Left forelimb (tissue), 1 donor: ENCODE results near the gene GRP.

Experiments
- DNase-seq: peaks from one replicate; pipeline ENCODE4 v3.0.0-alpha.2; 2018; ENCODE audit warnings: low spot score

The GRP gene

GRCh38 chr18:59219672-59220163 is at the start of gene GRP:
Gene GRP, plus strand, starts transcription at chr18:59220158. Its CDS starts 108 bp downstream, at chr18:59220266.
- DNase-seq = no peak

GRCh38 chr18:59172664-59173249 is 47.2 kb upstream of the GRP start:
- no peak for DNase-seq

DNA sequence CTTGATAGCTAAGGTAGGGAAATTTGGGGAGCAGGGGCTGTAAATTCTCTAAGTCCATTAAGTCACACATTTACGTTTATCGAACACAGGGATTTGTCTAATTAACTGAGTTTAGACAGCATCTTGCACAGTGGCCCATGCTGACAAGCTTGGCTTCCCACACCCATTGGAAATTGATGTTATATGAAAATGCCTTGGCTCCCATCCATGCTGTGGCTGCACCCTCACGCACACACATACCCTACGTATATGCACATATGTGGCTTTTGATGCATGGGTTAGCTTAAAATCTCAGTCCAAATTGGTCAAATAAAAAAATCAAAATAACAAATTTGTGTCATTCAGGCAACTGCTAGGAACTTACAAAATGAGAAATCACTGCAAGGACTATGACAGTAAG is 42.5 kb upstream of the GRP start:
- DNase-seq = no peak

- DNase-seq = no peak
These were observed 39.7 kb upstream of the GRP start for GRCh38 chr18:59180150-59180845.

DNA sequence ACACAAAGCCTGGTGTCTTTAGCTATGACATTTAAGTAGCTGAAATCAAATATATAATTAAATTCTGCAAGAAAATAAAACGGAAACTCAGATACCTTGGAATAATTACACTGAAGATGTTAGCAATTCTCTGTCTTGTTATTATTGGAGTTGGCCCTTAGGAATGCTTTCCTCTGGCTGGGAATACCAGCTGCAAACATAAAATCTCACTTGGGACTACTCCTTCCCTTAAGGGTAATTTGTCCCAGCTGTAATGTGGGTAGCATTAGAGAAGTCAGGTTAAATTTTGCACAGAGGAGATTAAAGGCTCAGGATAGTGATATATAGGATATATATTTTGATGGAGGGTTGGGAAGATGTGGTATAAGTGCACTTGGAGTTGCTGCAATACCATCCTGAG is 37.3 kb upstream of the GRP start:
- no peak for DNase-seq

DNA sequence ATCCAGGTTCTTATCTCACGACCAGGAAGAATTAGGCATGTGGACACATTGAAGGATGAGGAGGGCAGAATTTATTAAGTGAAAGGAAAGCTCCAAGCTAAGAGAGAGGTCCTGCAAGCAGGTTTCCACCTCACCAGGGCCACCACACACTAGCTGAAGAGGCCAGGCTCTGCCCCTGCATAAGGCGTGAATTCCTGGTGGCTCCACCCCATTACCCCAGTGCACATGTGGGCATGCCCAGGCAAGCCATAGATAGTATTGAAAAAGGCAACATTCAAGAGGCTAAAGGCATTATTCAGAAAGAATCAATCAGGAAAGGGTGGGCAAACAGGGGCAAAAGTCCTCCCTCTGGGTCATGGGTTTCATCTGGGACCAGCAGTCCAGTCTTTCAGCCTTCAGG is 30.9 kb upstream of the GRP start:
- no peak for DNase-seq

DNA sequence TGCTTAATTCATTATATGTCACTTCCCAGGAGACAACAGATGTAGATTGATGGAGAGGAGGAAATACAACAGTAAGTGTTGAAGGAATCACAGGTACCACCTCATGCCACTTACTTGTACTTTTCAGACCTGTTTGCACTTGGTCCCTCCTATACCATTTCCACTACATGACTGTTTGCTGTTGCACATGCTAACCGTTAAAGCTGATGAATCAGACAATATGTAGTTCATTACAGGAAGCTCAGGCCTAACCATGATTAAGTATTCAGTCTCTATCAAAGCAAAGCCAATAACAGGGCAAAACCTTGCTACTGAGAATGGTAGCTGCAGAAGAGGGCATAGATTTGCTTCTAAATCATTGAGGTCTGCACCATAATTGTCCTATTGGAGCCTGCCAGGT is 30.2 kb upstream of the GRP start:
- DNase-seq = no peak

- DNase-seq = no peak
These were observed 23.7 kb upstream of the GRP start for GRCh38 chr18:59196161-59196725.

DNA sequence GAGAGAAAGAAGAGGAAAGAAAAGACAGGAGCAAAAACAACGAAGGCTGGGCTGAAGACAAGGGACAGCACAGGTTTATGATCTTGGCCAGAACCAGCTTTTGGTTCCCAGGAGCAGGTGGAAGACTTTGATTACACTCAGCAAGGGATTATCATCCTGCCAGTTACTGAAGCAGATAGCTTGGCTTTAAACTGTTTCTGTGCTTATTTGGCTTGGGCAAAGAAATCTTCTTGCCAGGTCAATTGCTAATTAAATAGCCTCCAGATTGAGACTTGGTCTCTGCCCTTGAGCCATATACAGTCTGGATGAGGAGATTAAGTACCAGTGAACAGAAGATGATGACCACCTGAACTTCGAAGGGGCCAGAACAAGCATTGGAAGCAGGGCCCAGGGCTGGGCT is 22.3 kb upstream of the GRP start:
- DNase-seq = no peak

DNA sequence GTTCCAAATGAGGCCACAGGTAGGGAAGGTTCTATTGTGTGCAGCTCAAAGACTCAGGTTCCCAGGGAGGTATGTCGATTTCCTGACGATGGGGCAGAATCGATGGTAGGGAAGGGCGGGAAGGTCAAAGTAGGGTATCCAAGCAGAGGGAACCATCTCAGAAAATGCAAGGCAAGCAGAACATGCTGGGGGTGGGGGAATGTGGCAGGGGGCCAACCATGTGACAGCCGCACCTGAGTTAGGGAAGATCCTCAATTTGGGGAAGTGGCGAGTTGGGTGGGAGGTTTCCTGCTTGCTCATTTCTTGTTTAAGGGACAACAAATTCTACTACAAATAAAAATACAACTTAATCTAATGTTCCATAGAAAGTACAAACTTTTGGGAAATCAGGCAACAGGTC is 21.7 kb upstream of the GRP start:
- no peak for DNase-seq

DNA sequence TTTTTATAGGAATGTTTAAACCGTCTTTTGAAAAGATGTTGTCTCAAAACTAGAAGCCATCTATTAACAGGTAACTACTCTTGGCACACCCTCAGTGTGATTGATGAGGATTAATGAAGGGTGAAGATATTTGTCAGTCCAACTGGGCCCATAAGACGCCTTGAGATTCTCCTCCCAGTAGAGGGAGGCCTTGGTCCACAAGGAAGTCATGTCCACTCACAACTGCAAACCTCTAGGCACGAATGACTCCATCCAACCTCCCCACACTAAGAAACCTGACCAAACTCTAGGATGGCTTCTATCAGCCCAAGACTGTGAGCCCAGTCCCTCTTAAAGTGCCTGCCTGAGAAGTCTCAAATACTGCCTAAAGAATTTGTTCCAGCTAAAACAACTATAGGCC is 19.2 kb upstream of the GRP start:
- no peak for DNase-seq

DNA sequence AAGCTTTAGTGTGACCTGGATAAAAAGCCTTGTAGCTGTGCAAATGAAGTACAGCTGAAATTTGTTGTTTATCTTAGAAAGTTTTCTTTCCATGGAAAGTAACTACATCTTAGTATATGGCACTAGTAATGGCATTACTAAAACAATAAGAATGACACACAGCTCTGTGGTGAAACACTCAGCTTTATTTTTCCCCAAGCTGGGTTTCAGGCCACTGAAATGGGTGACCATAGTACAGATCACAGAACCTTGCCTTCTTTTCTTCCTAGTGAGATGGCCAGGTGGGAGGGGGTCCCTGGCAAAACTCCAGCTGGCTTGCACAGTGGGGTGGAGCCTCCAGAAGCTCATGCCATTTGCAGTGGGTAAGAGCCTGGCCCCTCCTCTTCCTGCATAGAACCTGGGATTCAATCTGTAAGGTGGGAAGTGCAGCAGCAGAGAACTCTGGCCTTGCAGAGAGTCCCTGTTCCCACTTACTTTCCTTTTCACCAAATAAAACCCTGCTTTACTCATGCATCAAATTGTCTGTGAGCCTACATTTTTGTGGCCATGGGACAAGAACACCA is 17.6 kb upstream of the GRP start:
- DNase-seq = no peak

GRCh38 chr18:59207506-59207905 is 12.5 kb upstream of the GRP start:
- DNase-seq = no peak

DNA sequence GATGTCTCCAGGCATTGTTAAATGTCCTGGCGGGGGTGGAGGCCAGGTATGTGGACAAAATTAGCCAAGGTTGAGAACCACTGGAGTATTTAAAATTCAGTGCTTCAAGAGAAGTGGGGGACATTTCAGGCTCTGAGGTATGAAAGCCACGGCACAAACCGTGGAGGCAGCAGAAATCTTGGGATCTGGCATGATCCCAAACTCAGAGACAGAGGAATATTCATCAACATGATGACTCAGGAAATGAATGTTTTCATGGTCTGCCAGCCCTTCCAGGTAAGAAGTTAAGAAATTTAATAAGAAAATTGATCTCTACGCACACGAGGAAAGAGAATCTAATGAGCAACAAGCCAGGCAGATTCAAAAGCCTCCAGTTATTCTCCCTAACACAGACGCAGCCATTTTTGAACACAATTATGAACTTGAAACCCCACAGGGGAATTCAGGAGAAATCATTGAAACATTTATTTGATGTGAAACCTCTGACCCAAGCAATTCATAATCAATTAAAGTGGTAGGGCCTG is 11.3 kb upstream of the GRP start:
- DNase-seq = no peak

DNA sequence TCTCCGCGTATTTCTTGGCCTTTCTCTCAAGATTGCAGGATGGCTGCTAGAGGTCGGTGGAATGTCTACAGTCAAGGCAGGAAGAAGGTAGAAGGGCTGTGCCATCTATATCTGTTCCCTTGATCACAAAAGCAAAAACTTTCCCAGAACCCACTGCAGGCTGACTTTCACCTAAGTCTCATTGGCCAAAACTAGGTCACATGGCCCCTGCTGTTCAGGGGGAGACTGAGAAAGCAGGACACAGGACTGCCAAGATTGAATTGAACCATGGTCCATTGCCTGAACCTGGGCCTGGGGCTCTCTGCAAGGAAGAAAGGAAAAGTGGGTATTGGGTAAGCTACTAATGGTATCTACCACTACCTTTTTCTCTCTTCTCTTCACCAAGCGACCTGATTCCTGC is 9.7 kb upstream of the GRP start:
- no peak for DNase-seq

GRCh38 chr18:59211629-59212028 is 8.3 kb upstream of the GRP start:
- no peak for DNase-seq

DNA sequence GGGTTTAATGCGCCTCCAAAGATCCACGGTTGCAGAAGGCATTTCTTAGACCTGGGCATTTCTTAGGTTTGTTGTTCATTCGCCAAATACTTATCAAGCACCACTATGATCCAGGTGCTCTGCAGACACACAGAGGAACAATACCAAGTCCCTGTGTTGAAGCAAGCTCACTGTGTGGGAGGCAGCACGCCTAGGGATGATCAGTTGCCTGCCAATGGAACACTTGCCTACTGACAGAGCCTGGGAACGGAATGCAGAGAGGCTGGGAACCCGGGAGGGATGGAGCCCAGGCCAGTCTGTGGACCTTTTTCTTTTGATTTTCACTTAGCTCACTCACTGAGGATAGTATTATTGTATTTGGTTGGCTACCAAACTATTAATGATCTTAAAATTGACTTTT is 1.9 kb upstream of the GRP start:
- DNase-seq = no peak

- no peak for DNase-seq
These were observed 316 bp downstream of the GRP start for GRCh38 chr18:59220164-59220783.

- no peak for DNase-seq
These were observed 1.1 kb downstream of the GRP start for GRCh38 chr18:59220784-59221765.

- no peak for DNase-seq
These were observed 2.4 kb downstream of the GRP start for GRCh38 chr18:59222341-59222740.

DNA sequence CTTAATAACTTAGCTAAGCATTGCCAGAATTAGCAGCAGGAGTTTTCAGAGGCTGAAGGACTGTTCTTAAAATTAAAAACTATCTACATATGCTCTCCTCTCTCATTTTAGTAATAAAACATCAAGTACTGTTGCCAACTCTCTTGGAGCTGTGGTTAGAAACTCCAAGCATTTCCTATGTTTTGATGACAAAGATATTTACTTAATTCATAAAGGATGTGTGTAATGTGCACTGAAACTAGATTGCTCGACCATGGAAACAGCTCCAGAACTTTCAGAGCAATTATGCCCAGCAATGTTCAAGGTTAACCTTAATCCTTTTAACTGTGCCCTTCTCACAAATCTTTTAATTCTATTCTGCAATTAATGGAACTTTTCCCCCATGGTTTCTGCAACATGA is 8.4 kb downstream of the GRP start:
- DNase-seq = no peak
